Measurements from ENCODE around the gene TNIK. TPM values are rescaled to one million over a fixed set of nuclear protein-coding genes. Genes with fewer than 3 reads are reported as not detected.
A peak's percentile ranks its signal among the peaks of the same experiment; 100 is the strongest.

The TNIK gene
- total RNA-seq, 1 donor from 2014 or later = 9.3 TPM

DNA sequence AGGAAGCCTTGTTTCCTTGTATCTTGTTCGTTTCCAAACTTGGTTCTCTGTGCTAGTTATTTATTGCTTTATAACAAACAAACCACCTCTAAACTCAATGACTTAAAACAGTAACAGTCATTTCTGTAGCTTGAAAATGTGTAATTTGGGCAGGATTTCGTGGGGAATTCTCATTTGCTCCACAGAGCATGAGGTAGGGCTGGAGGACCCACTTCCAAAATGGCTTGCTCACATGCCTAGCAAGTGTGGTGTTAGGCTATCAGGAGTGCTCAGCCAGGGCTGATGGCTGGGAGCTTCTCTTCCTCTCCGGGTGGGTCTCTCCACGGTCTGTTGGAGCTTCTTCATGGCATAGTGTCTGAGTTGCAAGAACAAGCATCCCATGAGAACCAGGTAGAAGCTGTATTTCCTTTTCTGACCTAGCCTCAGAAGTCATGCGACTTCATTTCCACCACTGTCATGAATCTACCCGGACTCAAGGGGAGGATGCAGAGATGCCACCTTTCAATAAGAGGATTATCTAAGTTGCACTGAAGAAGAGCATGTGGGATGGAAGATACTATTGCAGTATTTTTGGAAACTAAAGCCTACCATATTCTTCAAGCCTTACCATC lies 8.2 kb upstream of the TNIK start:
- H3K27me3 Mint-ChIP-seq (ENCODE audit: low read depth) = no peaks in the 10 kb centered on the region
- H3K36me3 Mint-ChIP-seq = no peaks in the 10 kb centered on the region
- H3K4me1 Mint-ChIP-seq = peaks cover 10% of the 10 kb centered on the region
- H3K27ac Mint-ChIP-seq = no peak overlapping the region
- H3K4me3 Mint-ChIP-seq = no peak overlapping the region
- H3K9me3 Mint-ChIP-seq = no peaks in the 10 kb centered on the region
- no peak for DNase-seq (ENCODE audit: low spot score in 2 of 2, unreplicated experiment in 2 of 2)
- TF ChIP-seq, protein P1, sequence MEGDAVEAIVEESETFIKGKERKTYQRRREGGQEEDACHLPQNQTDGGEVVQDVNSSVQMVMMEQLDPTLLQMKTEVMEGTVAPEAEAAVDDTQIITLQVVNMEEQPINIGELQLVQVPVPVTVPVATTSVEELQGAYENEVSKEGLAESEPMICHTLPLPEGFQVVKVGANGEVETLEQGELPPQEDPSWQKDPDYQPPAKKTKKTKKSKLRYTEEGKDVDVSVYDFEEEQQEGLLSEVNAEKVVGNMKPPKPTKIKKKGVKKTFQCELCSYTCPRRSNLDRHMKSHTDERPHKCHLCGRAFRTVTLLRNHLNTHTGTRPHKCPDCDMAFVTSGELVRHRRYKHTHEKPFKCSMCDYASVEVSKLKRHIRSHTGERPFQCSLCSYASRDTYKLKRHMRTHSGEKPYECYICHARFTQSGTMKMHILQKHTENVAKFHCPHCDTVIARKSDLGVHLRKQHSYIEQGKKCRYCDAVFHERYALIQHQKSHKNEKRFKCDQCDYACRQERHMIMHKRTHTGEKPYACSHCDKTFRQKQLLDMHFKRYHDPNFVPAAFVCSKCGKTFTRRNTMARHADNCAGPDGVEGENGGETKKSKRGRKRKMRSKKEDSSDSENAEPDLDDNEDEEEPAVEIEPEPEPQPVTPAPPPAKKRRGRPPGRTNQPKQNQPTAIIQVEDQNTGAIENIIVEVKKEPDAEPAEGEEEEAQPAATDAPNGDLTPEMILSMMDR (IDR thresholded peaks at IDR 0.05; ENCODE audit: unreplicated experiment) = no peak

DNA sequence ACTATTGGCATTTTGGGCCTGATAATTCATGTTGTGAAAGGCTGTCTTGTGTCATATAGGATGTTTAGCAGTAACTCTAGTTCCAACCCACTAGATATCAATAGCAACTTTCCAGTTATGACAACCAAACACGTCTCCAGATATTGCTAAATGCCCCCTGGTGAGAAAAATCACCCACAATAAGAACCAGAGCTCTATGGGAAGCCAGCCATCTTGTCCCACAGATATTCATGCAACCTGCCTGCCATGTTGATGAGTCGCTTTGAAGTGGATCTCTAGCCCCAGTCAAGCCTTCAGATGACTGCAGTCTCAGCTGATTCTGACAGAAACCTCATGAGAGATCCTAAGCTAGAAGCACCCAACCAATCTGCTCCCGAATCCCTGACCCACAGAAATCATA lies 5.6 kb upstream of the TNIK start:
- Mint-ChIP-seq H3K36me3 (no peaks in the 10 kb centered on the region), H3K4me3 (no peak overlapping the region), H3K9me3 (no peaks in the 10 kb centered on the region), H3K4me1 (peaks cover 18% of the 10 kb centered on the region), H3K27ac (no peak overlapping the region), H3K27me3 (ENCODE audit: low read depth) (peaks cover 16% of the 10 kb centered on the region)
- TF ChIP-seq, protein P1 (IDR thresholded peaks at IDR 0.05; ENCODE audit: unreplicated experiment) = no peak
- no peak for DNase-seq (ENCODE audit: low spot score in 2 of 2, unreplicated experiment in 2 of 2)

DNA sequence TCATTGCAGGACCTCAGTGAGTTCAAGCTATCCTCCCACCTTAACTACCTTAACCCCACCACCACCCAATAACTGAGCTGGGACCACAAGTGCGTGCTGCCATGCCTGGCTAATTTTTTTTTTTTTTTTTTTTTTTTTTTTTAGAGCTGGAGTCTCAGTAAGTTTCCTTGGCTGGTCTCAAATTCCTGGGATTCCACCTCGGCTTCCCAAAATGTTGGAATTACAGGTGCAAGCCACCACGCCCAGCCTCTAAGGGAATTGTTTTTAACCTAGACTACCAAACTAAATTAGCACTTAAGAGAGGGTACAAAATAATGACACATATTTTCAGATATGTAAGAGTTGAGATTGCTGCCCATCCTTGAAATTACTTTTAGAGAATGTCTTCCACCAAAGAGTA lies 4.3 kb upstream of the TNIK start:
- Mint-ChIP-seq H3K27ac (no peak overlapping the region), H3K9me3 (no peaks in the 10 kb centered on the region), H3K36me3 (no peaks in the 10 kb centered on the region), H3K4me3 (no peak overlapping the region), H3K4me1 (peaks cover 20% of the 10 kb centered on the region), H3K27me3 (ENCODE audit: low read depth) (peaks cover 23% of the 10 kb centered on the region)
- TF ChIP-seq, protein P1 (IDR thresholded peaks at IDR 0.05; ENCODE audit: unreplicated experiment) = no peak
- DNase-seq (ENCODE audit: low spot score in 2 of 2, unreplicated experiment in 2 of 2) = no peak

DNA sequence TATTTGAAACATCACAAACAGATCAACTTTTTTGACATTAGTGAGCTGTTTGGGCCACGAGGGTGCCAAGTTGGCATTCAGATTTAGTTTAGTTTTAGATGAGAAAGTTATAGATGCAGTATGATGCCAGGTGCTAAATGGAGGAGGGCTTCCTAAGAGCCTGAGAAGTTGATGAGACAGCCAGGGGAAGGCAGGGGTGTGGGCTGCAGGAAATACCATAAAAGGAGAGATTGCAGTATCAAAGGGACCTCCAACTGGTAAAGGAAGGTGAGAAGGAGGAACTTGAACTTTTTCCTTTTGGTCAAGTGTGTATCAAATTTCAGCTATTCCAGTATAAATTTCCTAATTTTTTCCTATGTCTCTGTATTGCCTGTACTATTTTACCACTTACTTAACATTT lies 2.0 kb upstream of the TNIK start:
- peaks cover 36% of the 10 kb centered on the region for H3K4me1 Mint-ChIP-seq
- H3K27ac Mint-ChIP-seq = no peak overlapping the region
- no peak for DNase-seq (ENCODE audit: low spot score in 2 of 2, unreplicated experiment in 2 of 2)
- peak overlapping the region; percentile 30 for H3K4me3 Mint-ChIP-seq
- peaks cover 45% of the 10 kb centered on the region for H3K27me3 Mint-ChIP-seq (ENCODE audit: low read depth)
- TF ChIP-seq, protein P1 (IDR thresholded peaks at IDR 0.05; ENCODE audit: unreplicated experiment) = no peak
- H3K36me3 Mint-ChIP-seq = no peaks in the 10 kb centered on the region
- no peaks in the 10 kb centered on the region for H3K9me3 Mint-ChIP-seq

DNA sequence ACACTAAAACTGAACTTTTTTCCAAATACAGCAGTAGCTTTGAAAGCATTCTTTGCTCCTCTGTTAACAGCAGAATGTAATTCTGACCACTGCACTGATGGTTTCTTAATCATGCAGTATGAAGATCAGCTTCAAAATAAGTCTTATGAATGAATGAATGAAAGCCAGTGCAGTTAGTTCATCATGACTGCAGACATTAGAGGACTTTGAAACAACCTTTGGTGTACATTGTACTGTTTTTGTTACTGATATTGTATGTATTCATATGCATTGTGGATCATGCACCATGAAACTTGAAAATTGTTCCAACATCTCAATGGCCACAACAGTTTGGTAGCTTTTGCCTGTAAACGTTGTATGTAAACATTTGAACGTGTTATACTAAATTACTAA lies 1.3 kb upstream of the TNIK start:
- Mint-ChIP-seq H3K27ac (no peak overlapping the region), H3K27me3 (ENCODE audit: low read depth) (peaks cover 50% of the 10 kb centered on the region)

More for the DNA sequence above, 1.3 kb upstream of the TNIK start:
- DNase-seq (ENCODE audit: low spot score in 2 of 2, unreplicated experiment in 2 of 2) = no peak
- no peaks in the 10 kb centered on the region for H3K9me3 Mint-ChIP-seq
- peaks cover 29% of the 10 kb centered on the region for H3K4me1 Mint-ChIP-seq
- no peaks in the 10 kb centered on the region for H3K36me3 Mint-ChIP-seq
- TF ChIP-seq, protein P1 (IDR thresholded peaks at IDR 0.05; ENCODE audit: unreplicated experiment) = no peak
- H3K4me3 Mint-ChIP-seq = peak overlapping the region; percentile 93

All from mesothelial cell of epicardium (in vitro differentiated cells).